Measurements from ENCODE around the gene DR1.
A peak's percentile ranks its signal among the peaks of the same experiment; 100 is the strongest.

The DR1 gene

DNA sequence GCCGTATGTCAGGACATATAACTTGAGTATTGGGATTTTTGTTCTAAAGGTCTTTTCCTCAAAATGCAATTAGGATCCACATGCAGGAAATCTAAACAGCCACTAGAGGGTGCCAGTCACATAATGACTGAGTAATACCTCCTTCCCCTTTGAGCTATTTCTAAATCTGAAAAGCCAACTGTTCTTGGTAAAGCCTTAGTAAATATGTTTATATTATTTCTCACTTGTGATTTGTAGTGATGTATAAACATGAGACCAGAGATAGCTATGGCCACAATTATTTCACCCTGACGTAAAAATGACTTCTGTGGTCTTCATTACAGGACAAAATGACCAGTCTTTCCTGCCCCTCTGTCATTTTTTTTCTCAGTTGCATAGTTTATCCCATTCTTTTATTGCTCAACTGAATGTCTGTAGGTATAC lies 41.0 kb upstream of the DR1 start:
- peak; percentile 92 for TF ChIP-seq RAD21 (IDR thresholded peaks at IDR 0.05; ENCODE audit: low read depth)
- TF ChIP-seq, protein P1, sequence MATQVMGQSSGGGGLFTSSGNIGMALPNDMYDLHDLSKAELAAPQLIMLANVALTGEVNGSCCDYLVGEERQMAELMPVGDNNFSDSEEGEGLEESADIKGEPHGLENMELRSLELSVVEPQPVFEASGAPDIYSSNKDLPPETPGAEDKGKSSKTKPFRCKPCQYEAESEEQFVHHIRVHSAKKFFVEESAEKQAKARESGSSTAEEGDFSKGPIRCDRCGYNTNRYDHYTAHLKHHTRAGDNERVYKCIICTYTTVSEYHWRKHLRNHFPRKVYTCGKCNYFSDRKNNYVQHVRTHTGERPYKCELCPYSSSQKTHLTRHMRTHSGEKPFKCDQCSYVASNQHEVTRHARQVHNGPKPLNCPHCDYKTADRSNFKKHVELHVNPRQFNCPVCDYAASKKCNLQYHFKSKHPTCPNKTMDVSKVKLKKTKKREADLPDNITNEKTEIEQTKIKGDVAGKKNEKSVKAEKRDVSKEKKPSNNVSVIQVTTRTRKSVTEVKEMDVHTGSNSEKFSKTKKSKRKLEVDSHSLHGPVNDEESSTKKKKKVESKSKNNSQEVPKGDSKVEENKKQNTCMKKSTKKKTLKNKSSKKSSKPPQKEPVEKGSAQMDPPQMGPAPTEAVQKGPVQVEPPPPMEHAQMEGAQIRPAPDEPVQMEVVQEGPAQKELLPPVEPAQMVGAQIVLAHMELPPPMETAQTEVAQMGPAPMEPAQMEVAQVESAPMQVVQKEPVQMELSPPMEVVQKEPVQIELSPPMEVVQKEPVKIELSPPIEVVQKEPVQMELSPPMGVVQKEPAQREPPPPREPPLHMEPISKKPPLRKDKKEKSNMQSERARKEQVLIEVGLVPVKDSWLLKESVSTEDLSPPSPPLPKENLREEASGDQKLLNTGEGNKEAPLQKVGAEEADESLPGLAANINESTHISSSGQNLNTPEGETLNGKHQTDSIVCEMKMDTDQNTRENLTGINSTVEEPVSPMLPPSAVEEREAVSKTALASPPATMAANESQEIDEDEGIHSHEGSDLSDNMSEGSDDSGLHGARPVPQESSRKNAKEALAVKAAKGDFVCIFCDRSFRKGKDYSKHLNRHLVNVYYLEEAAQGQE (IDR thresholded peaks at IDR 0.05; ENCODE audit: low read depth) = no peak

DNA sequence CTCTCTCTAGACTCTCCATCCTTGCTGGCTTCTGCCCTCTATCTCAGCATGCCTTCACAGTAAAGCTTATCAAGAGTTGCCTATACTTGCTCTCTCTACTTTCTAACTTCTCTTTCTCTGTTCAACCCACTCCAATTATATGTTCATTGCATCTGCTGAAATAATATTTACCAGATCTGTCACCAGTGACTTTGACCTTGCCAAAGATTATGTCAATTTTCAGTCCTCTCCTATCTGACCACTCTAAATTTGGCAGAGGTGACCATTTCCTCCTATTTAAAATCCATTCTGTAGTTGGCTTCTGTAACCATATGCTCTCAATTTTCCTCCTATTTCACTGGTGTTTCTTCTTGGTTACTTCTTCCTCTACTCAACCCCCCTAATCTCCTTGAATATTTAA lies 38.8 kb upstream of the DR1 start:
- TF ChIP-seq, protein P2, sequence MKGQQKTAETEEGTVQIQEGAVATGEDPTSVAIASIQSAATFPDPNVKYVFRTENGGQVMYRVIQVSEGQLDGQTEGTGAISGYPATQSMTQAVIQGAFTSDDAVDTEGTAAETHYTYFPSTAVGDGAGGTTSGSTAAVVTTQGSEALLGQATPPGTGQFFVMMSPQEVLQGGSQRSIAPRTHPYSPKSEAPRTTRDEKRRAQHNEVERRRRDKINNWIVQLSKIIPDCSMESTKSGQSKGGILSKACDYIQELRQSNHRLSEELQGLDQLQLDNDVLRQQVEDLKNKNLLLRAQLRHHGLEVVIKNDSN (IDR thresholded peaks at IDR 0.05) = no peak
- TF ChIP-seq ZBTB7A (IDR thresholded peaks at IDR 0.05; ENCODE audit: low read depth) = no peak
- TF ChIP-seq YY1 (IDR thresholded peaks at IDR 0.05; ENCODE audit: low read depth) = no peak
- TF ChIP-seq RAD21 (IDR thresholded peaks at IDR 0.05; ENCODE audit: low read depth) = no peak
- no peak for TF ChIP-seq NFIC (IDR thresholded peaks at IDR 0.05)
- TF ChIP-seq TEAD4 (IDR thresholded peaks at IDR 0.05) = no peak
- TF ChIP-seq EP300 (IDR thresholded peaks at IDR 0.05; ENCODE audit: borderline replicate concordance) = no peak
- TF ChIP-seq, protein P1 (IDR thresholded peaks at IDR 0.05; ENCODE audit: low read depth) = no peak
- no peak for TF ChIP-seq EGR1 (IDR thresholded peaks at IDR 0.05)
- TF ChIP-seq, protein P3, sequence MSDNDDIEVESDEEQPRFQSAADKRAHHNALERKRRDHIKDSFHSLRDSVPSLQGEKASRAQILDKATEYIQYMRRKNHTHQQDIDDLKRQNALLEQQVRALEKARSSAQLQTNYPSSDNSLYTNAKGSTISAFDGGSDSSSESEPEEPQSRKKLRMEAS (IDR thresholded peaks at IDR 0.05) = no peak
- TF ChIP-seq CREB1 (IDR thresholded peaks at IDR 0.05; ENCODE audit: low read depth) = no peak
- TF ChIP-seq CEBPB (IDR thresholded peaks at IDR 0.05) = no peak
- TF ChIP-seq FOXM1 (IDR thresholded peaks at IDR 0.05; ENCODE audit: borderline replicate concordance, low read depth) = no peak
- no peak for TF ChIP-seq TCF12 (IDR thresholded peaks at IDR 0.05; ENCODE audit: low read depth)
- no peak for TF ChIP-seq TAF1 (IDR thresholded peaks at IDR 0.05; ENCODE audit: low read depth)

DNA sequence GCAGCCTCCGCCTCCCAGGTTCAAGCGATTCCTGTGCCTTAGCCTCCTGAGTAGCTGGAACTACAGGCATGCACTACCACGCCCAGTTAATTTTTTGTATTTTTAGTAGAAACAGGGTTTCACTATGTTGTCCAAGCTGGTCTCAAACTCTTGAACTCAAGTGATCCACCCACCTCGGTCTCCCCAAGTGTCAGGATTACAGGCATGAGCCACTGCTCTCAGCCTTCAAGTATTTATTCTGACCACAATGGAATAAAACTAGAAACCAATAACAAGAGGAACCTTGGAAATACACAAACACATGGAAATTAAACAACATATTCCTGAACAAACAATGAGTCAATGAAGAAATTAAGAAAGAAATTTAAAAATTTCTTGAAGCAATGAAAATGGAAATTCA lies 32.7 kb upstream of the DR1 start:
- TF ChIP-seq TAF1 (IDR thresholded peaks at IDR 0.05; ENCODE audit: low read depth) = no peak
- no peak for TF ChIP-seq CREB1 (IDR thresholded peaks at IDR 0.05; ENCODE audit: low read depth)
- TF ChIP-seq EGR1 (IDR thresholded peaks at IDR 0.05) = no peak
- TF ChIP-seq NFIC (IDR thresholded peaks at IDR 0.05) = no peak
- no peak for TF ChIP-seq EP300 (IDR thresholded peaks at IDR 0.05; ENCODE audit: borderline replicate concordance)
- TF ChIP-seq ZBTB7A (IDR thresholded peaks at IDR 0.05; ENCODE audit: low read depth) = no peak
- no peak for TF ChIP-seq YY1 (IDR thresholded peaks at IDR 0.05; ENCODE audit: low read depth)
- TF ChIP-seq, protein P1 (IDR thresholded peaks at IDR 0.05; ENCODE audit: low read depth) = no peak
- no peak for TF ChIP-seq TCF12 (IDR thresholded peaks at IDR 0.05; ENCODE audit: low read depth)
- TF ChIP-seq RAD21 (IDR thresholded peaks at IDR 0.05; ENCODE audit: low read depth) = no peak
- TF ChIP-seq, protein P3 (IDR thresholded peaks at IDR 0.05) = no peak

DNA sequence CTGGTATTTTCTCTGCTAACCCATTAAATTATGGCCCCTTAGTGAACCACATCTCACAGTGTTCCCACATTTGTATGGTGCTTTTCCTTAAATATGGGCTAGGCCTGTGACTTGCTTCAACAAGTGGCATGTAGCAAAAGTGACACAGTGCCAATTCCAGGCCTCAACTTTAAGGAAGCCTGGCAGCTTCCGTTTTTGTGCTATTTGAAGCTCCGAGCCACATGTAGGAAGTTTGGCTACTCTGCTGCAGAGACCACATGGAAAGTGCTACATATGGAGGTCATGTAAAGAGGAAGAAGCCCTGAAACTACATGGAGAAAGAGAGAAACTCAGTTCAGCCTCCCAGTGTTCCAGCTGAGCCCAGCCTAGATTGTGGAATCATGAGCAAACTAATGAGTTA lies 28.5 kb upstream of the DR1 start:
- TF ChIP-seq EP300 (IDR thresholded peaks at IDR 0.05; ENCODE audit: borderline replicate concordance) (no peak), EGR1 (IDR thresholded peaks at IDR 0.05) (no peak), TEAD4 (IDR thresholded peaks at IDR 0.05) (no peak), CEBPB (IDR thresholded peaks at IDR 0.05) (no peak), TAF1 (IDR thresholded peaks at IDR 0.05; ENCODE audit: low read depth) (no peak), CREB1 (IDR thresholded peaks at IDR 0.05; ENCODE audit: low read depth) (no peak), ZBTB7A (IDR thresholded peaks at IDR 0.05; ENCODE audit: low read depth) (no peak), NFIC (IDR thresholded peaks at IDR 0.05) (no peak), RAD21 (IDR thresholded peaks at IDR 0.05; ENCODE audit: low read depth) (no peak), TCF12 (IDR thresholded peaks at IDR 0.05; ENCODE audit: low read depth) (no peak), FOXM1 (IDR thresholded peaks at IDR 0.05; ENCODE audit: borderline replicate concordance, low read depth) (no peak), YY1 (IDR thresholded peaks at IDR 0.05; ENCODE audit: low read depth) (no peak)
- TF ChIP-seq, protein P2 (IDR thresholded peaks at IDR 0.05) = no peak
- TF ChIP-seq, protein P3 (IDR thresholded peaks at IDR 0.05) = no peak

Measured in Ishikawa (cell line).